Heart right ventricle (tissue), 16 donors: Measurements from ENCODE around the gene PRR5. TPM values are rescaled to one million over a fixed set of nuclear protein-coding genes. Genes with fewer than 3 reads are reported as not detected.
A peak's percentile ranks its signal among the peaks of the same experiment; 100 is the strongest.

Experiments used
- ATAC-seq, 8 donors: fragments of 200-7000 bp; cut with Tn5 transposase; one replicate each; pipeline ENCODE4 v1.9.1; 2020; ENCODE audit warnings: mild to moderate bottlenecking in 8 of 8, moderate library complexity in 8 of 8, moderate number of reproducible peaks in 1 of 8
- DNase-seq, 2 donors: peaks; one replicate each; pipeline ENCODE4 v3.0.0-alpha.2; 2020
- H3K27ac ChIP-seq, 10 donors: fragments of 200-600 bp; sonication (generic) in 2 of 10; one replicate each; pipeline versions ENCODE4 v1.5.0 to v1.8.0; 2020 to 2022; ENCODE audit warnings: mild to moderate bottlenecking in 3 of 10
- H3K27me3 ChIP-seq, 7 donors: fragments of 200-600 bp; one replicate each; pipeline ENCODE4 v1.8.0; 2021 to 2022; ENCODE audit warnings: mild to moderate bottlenecking in 2 of 7
- H3K36me3 ChIP-seq, 9 donors: fragments of 200-600 bp; sonication (generic) in 1 of 9; one replicate each; pipeline versions ENCODE4 v1.5.0 to v1.8.0; 2020 to 2022; ENCODE audit warnings: mild to moderate bottlenecking in 2 of 9
- H3K4me1 ChIP-seq, 9 donors: fragments of 200-600 bp; sonication (generic) in 1 of 9; one replicate each; pipeline versions ENCODE4 v1.5.0 to v1.8.0; 2020 to 2022; ENCODE audit warnings: mild to moderate bottlenecking in 4 of 9
- H3K4me3 ChIP-seq, 10 donors: fragments of 200-600 bp; sonication (generic) in 2 of 10; one replicate each; pipeline versions ENCODE4 v1.5.0 to v1.8.0; 2020 to 2022; ENCODE audit warnings: mild to moderate bottlenecking in 7 of 10, moderate library complexity in 2 of 10
- H3K9me3 ChIP-seq, 11 donors: fragments of 200-600 bp in 10 of 11; sonication (generic) in 2 of 11; one replicate each; pipeline versions ENCODE4 v1.5.0 to v1.8.0; 2013 to 2022; ENCODE audit warnings: mild to moderate bottlenecking in 2 of 11, control low read depth in 1 of 11, moderate library complexity in 1 of 11
- CTCF ChIP-seq, 9 donors: fragments of 200-600 bp; sonication (generic) in 2 of 9; IDR thresholded peaks; one replicate each; pipeline versions ENCODE4 v1.5.0 to v1.8.0; 2021 to 2022; ENCODE audit warnings: antibody characterized with exemption in 9 of 9, mild to moderate bottlenecking in 5 of 9, moderate library complexity in 1 of 9
- WGBS, 2 donors: extraction: QIAGEN DNeasy Blood & Tissue Kit; methylation state at CpG; one replicate each; pipeline ENCODE4 v1.1.7; 2013; ENCODE audit warnings: inconsistent platforms in 1 of 2; 5-methylcytosine and 5-hydroxymethylcytosine counted together
- intact Hi-C, 10 donors: fragments of 100-400 bp; cut with DNase I; formaldehyde crosslinking; loops; one replicate each; pipeline versions ENCODE4 v1.11.1 to v1.14.2; 2022
- polyA plus RNA-seq, 2 donors: library from polyadenylated mRNA; stranded (reverse); fragments of 200-250 nt; gene quantifications; one replicate each; pipeline ENCODE4 v1.2.3, GENCODE V29; 2013
- total RNA-seq, 10 donors: library from RNA; stranded (reverse); fragmentation: NEBNext Ultra II Directional in 3 of 10; extraction: Animal tissue kit (Norgen Biotek cat#: 25700) in 3 of 10; gene quantifications; one replicate each; pipeline versions ENCODE4 v1.2.1 to v1.2.4, GENCODE V29; 2021 to 2023
- donor health status: Arrhythmogenic right ventricular cardiomyopathy.
- donor health status: ischemic (EF 13 %, LVEDD 7.1; RV severe dilation, severe dysfunction).
- donor health status: healthy with polysubstance abuse.
- donor health status: DM: no; HTN: yes; CAD: no.
- donor health status: DM: no; HTN: no; CAD: no.
- donor health status: ischemic (EF 25% LVEDD 6.9; RV normal size, moderate dysfunction).
- donor health status: ischemic (EF 25% LVEDD 5.7; RV mildly dilated, moderate dysfunction).
- donor health status: healthy.
- donor health status: DM: yes; HTN: yes; CAD: no.
- donor health status: Ischemic cardiomyopathy.
- donor health status: ischemic (EF 35%, LVEDD 5.7; RV mildly dilated, moderate dysfunction).
- donor health status: nonischemic (EF 11% LVEDD 7.7; RV severe dilation, severe dysfunction).
- donor health status: DM: yes; HTN: yes; CAD: no.
- donor health status: PGD.
- donor health status: ischemic (EF 29% LVEDD 5.4; RV normal size, mild dysfunction).
- donor health status: nonischemic (EF 23%, LVEDD 6.1; RV moderate dilation, normal function).

Gene PRR5
- total and polyA plus RNA-seq, 12 donors, result 0.96 to 4.8 (median 2.9) TPM

GRCh38 chr22:44700456-44700855, 1.5 kb upstream of the PRR5 start:
- 92% methylated on average over 6 of the region's 6 CpGs for WGBS, 2 donors
- Histone ChIP-seq H3K27ac (no peak overlapping the region), H3K27me3 (peaks cover 0 to 44% (median 18%) of the 10 kb centered on the region in 7 donors), H3K9me3 (no peaks in the 10 kb centered on the region), H3K4me3 (no peak overlapping the region), H3K36me3 (no peaks in the 10 kb centered on the region), H3K4me1 (peaks cover 8 to 31% (median 16%) of the 10 kb centered on the region in 9 donors)
- DNase-seq (no peak), ATAC-seq (no peak)
- intact Hi-C loops, result no loop called here
- no peak for TF ChIP-seq CTCF (IDR thresholded peaks at IDR 0.05)

GRCh38 chr22:44701187-44701790, 715 bp upstream of the PRR5 start:
- H3K4me3 ChIP-seq, result peak overlapping the region in 6 of 10 donors; percentile 22 to 70 (median 46)
- intact Hi-C loops, result no loop called here
- H3K36me3 ChIP-seq, result no peaks in the 10 kb centered on the region
- H3K9me3 ChIP-seq, result no peaks in the 10 kb centered on the region
- ATAC-seq (no peak), DNase-seq (no peak)
- H3K4me1 ChIP-seq, result peaks cover 8 to 31% (median 16%) of the 10 kb centered on the region in 9 donors
- 87 to 88% methylated on average over 5 of the region's 5 CpGs for WGBS, 2 donors
- no peak for TF ChIP-seq CTCF (IDR thresholded peaks at IDR 0.05)
- peak overlapping the region in 2 of 10 donors; percentile 3 to 41 for H3K27ac ChIP-seq
- H3K27me3 ChIP-seq, result peaks cover 0 to 44% (median 18%) of the 10 kb centered on the region in 7 donors

GRCh38 chr22:44702479-44703198, 635 bp downstream of the PRR5 start:
- DNase-seq (no peak), ATAC-seq (peak in 1 of 8 donors; percentile 14)
- Histone ChIP-seq H3K4me3 (peak overlapping the region; percentile 50 to 70 (median 62)), H3K27me3 (peaks cover 0 to 39% (median 18%) of the 10 kb centered on the region in 7 donors), H3K9me3 (no peaks in the 10 kb centered on the region), H3K4me1 (peaks cover 8 to 31% (median 16%) of the 10 kb centered on the region in 9 donors), H3K36me3 (no peaks in the 10 kb centered on the region), H3K27ac (peak overlapping the region in 2 of 10 donors; percentile 1 to 36)
- whole genome bisulfite sequencing, 2 donors, result 1 to 2% methylated on average over 53 to 60 of the region's 60 CpGs
- intact Hi-C loops, result no loop called here
- peak in 2 of 9 donors; percentile 9 to 12 for TF ChIP-seq CTCF (IDR thresholded peaks at IDR 0.05)

DNA sequence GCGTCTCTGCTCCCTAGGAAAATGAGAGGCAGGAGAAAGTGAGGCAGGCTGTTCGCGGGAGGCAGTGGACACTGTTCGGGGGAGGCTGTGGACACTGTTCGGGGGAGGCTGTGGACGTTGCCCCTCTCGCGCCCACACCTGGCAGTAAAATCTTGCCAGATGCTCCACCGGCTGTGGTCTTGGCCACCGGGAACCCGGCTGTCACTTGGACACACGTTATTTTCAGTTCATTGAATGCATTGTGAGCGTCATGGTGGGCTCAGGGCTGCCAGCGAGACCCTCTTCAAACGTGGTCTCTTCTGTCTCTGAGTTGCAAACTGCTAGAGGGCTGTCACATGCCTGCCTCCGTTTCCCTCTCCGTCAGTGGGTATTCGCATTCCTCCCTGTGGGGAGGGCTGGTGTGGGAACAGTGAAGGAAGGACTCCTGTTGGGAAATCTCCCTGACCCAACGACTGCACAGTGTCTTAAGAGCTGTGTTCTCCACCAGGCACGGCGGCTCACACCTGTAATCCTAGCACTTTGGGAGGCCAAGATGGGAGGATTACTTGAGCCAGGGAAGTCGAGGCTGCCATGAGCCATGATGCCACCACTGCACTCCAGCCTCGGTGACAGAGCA, 1.4 kb downstream of the PRR5 start:
- no peaks in the 10 kb centered on the region for H3K36me3 ChIP-seq
- ATAC-seq (no peak), DNase-seq (no peak)
- H3K4me1 ChIP-seq, result peaks cover 8 to 30% (median 15%) of the 10 kb centered on the region in 9 donors
- H3K9me3 ChIP-seq, result no peaks in the 10 kb centered on the region
- TF ChIP-seq CTCF (IDR thresholded peaks at IDR 0.05), result no peak
- whole genome bisulfite sequencing, 2 donors, result 49 to 50% methylated on average over 23 of the region's 23 CpGs
- intact Hi-C loops, result no loop called here
- peak overlapping the region in 8 of 10 donors; percentile 50 to 70 (median 62) for H3K4me3 ChIP-seq
- H3K27me3 ChIP-seq, result peaks cover 0 to 36% (median 18%) of the 10 kb centered on the region in 7 donors
- no peak overlapping the region for H3K27ac ChIP-seq
